HG03378 (cell line): ENCODE data around the gene ETV6.
"Not testable (repeated sequence)": the region's sequence is repeated elsewhere in the genome, so short reads cannot be mapped to it uniquely, and the experiment has no call there.

Source experiments
- ATAC-seq: cut with Tn5 transposase; IDR thresholded peaks from one replicate; pipeline ENCODE4 v1.9.1; 2021; ENCODE audit warnings: mild to moderate bottlenecking, moderate library complexity; ENCODE audit not compliant: unreplicated experiment

ETV6 gene

DNA sequence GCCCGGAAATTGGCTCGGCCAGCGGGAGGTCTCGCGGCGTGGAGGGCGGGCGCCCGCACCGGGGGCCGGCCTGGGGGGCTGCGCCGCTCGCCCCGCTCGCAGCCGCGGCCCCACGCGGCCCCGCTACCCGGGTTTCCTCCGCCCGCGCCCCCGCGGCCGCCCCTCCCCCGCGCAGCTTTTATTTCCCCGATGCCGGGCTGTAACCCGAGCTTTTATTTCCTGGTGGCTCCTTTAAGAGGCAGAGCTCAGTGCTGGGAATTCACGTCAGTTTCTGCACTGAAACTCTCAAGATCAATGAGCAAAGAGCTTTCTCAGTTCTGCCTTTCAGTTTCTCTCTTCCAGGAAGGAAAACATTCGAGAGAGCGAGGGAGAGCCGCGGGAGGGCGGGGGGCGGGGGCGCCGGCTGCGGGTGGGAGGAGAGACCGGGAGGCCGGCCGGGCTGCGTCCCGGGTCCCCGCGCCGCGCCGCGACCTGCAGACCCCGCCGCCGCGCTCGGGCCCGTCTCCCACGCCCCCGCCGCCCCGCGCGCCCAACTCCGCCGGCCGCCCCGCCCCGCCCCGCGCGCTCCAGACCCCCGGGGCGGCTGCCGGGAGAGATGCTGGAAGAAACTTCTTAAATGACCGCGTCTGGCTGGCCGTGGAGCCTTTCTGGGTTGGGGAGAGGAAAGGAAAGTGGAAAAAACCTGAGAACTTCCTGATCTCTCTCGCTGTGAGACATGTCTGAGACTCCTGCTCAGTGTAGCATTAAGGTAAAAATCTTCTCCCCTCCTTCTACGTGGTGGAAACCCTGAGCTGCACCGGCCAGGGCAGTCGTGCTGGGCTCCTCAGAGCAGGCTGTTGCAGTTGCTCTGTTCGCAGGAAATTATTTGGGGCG lies at the start of gene ETV6:
ETV6 (plus strand) TSS at position 262 of the 873 bp plus-strand sequence; CDS start at position 716, 454 bp downstream.
- peak; percentile 35 for ATAC-seq

DNA sequence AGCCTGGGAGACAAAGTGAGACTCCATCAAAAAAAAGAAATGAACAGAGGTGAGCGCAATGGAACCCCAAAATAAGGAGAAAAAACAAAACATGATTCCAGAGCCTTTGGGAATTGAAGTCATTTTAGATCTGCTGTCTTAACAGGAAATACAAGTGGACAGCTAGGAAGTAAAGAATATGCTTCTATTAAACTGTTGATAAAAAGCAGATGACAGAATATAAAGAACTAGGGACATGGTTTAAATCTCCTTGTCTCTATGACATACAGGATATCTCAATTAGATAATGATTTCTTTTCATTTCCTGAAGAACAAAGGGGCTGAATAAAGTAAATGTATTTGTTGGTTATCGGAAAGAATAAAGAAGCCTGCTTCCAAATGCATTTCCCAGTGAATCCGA lies 49.3 kb upstream of the ETV6 start:
- ATAC-seq = no peak

GRCh38 chr12:11601647-11602046 lies 47.8 kb upstream of the ETV6 start:
- no peak for ATAC-seq

DNA sequence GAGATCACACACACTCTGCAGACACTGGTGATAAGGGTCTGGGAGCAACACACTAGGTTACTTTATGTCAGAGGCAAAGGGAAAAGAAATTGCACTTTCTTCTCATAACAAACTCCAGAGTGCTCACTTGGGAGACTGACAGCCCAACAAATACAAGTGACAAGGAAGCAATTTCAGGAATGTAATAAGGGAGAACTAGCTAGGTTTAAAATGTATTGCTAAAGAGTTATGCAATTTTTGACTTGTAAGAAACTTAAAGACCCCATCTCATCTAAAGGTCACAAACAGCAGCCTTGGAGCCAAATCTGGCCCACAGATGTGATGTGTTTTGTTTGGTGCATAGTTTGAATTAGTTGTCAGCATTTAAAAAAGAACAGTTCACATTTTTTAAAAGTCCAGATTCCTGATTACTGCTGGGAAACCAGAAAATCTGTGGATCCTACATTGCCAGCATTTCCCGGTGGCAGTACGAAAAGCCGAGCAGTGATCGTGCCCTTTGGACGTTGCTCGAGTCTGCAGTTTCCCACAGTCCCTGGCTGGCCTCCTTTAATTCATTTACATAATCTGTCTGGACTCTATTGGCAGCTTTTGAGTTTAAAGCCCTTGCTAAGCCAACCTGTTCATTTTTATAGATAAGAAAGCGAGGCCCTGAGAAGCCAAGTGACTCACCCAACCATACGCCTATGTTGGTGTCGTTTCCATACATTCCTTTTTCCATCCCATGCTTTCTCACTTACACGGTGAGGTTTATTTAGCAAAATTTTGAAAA lies 42.0 kb upstream of the ETV6 start:
- no peak for ATAC-seq

DNA sequence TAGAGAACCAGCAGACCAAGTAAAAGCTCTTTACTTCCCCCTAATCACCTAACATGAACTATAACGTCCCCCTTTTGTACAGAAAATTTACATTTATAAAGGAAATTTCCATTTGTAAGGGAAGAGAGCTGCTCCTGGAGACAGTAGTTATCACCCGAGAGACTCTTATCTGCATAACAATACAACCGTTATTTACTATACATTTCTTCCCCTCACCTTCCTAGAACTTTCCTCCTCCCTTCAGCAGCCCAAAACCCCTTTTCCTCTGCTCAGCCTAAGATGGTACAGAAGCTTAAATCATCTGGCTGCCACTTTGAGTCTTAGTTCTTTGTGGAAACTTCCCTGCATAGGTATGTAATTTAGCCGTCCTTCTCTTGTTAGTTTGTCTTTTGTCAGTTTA lies 40.4 kb upstream of the ETV6 start:
- no peak for ATAC-seq

DNA sequence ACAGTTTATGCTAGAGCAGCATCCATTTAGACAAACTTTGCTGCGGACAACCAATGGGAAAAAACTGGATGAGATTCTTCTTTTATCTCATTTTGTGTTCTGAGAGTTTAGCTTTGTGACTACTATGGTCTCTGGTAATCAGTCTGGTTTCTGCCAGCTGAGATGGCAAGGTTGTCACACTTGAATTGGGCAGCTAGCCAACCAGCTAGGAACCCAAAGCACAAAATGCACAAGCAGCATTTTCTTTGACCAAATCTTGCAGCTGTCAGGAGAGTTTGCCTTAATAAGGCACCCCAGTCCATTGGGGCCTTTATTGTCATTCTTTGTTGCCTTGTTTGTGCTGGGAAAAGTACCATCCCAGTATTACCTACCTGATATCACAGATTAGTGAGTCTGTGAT lies 34.0 kb upstream of the ETV6 start:
- ATAC-seq = no peak

DNA sequence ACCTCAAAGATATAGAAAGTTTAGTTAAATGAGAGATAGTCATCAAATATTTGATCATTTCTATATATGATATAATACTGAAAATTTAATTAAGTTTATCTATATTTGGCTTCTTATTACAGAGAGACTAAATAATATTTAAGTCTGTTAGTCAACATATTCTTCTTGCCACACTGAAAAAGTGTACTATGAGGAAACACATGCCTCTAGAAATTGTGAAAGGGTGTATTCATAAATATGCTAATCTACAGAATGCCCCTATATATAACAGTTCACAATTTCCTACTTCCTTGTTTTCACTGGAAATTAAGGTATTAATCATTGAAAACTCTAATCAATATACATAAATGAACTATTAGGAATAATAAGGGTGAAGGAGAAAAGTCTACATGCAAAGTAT lies 31.4 kb upstream of the ETV6 start:
- no peak for ATAC-seq

DNA sequence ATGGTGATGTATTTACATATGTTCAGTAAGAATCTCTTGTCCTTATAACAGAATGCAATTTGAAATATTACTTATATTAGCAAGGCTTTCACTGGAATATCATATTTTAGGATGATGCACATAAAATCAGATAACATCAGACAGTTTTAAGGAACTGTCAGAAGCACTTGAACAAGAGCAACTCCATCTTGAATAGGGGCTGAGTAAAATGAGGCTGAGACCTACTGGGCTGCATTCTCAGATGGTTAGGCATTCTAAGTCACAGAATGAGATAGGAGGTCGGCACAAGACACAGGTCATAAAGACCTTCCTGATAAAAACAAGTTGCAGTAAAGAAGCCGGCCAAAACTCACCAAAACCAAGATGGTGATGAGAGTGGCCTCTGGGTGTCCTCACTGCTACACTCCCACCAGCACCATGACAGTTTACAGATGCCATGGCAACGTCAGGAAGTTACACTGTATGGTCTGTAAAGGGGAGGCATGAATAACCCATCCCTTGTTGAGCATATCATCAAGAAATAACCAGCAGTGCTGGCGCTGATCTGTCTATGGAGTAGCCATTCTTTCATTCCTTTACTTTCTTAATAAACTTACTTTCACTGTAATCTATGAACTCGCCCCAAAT lies 27.6 kb upstream of the ETV6 start:
- ATAC-seq = no peak

DNA sequence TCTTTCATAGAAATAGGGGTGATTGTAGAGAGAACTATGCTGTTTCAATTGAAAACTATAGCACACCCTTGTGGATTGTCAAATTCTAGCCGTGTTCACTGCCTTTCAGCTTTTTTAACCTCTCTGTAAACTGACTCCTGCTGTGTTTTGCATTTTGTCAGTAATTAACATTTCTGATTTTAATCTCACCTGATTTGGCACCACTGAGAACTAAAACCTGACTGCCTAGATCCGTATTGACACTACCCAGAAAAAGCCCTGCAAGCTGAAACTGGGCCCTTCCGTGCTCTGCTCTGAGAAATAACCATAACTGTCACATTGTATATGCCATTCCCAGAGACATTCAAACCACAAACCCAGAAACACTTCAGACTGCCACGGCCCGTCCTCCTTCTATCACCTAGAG lies 26.6 kb upstream of the ETV6 start:
- ATAC-seq = no peak

DNA sequence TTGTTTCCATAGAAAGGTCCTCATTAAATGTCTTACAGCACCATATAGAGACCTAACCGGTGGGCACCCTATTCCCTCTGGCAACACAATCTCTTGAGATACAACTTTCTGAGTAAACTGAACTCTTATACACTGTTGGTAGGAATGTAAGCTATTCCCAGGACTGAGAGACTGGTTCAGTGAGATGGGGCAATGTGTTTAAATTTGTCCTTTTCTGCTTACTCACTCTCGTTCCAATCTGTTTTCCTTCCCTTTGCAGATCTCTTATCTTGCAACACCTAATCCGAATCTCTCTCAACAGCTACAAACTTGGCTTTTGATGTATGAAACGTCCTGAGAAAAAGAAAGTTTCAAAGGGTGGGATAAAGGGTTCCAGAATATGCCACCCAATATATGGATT lies 26.1 kb upstream of the ETV6 start:
- no peak for ATAC-seq

DNA sequence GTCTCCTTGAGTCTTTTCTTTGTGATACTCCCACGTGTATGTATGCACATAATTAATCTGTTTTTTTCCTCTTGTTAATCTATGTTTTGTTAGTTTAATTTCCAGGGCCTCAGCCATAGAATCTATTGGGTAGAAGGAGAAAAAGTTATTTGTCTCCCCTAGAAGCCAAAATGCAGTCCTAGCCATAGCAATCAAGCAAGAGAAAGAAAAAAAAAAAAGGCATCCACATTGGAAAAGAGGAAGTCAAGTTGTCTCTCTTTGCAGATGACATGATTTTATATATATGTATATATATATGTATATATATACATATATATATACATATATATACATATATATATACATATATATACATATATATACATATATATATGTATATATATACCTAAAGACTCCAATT lies 25.4 kb upstream of the ETV6 start:
- ATAC-seq = no peak

- ATAC-seq = not testable (repeated sequence)
Observed at GRCh38 chr12:11627709-11628108, 21.8 kb upstream of the ETV6 start.

- no peak for ATAC-seq
Observed at GRCh38 chr12:11628353-11628752, 21.1 kb upstream of the ETV6 start.

DNA sequence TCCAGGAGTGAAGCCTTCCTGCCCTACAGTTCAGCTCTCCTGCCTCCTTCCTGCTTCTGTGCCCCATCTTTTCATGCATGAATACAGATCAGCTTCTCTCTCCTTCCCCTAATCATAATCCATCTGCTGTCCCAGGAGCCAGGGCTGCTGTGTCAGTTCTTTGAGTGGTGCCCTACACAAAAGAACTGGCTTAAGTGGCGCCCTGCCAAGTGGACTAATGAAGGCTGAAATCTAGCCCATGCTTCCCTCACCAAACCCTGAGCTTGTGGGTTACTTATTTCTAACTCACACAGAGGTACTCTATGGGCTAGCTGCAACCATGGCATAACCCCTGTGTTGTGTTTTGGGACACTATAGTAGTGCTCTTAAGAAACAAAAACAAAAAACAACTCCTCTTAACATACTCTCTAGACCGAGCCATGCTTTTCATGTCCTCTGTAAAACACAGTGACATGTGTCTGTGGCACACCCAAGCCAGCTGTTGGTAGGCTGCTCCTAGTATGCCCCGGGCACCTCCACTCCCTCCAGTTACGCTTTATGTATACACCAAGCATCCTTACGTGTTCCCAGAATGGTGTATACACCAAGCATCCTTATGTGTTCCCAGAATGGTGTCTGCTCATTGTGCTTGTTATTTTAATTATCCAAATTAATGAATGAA lies 19.3 kb upstream of the ETV6 start:
- no peak for ATAC-seq

GRCh38 chr12:11631288-11631687 lies 18.2 kb upstream of the ETV6 start:
- no peak for ATAC-seq

GRCh38 chr12:11631881-11632280 lies 17.6 kb upstream of the ETV6 start:
- ATAC-seq = not testable (repeated sequence)

- ATAC-seq = no peak
Observed at GRCh38 chr12:11633968-11634367, 15.5 kb upstream of the ETV6 start.

DNA sequence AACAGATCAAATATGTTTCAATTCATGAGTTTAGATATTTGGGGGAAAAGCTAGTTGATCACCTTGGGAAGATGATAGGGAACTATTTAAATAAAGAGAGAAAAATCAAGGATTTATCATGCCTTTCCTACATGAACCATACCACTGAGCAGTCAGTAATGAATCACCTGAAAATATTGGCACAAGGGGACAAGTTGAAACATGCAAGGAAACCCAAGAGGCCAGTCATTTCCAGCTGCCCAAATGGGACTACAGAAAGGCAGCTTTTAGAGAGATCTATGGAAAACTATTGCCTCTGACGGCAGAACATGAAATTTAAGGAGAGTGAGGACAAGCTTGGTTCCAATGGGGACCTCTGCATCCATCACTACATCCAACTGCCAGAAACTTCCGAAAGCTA lies 14.1 kb upstream of the ETV6 start:
- no peak for ATAC-seq

DNA sequence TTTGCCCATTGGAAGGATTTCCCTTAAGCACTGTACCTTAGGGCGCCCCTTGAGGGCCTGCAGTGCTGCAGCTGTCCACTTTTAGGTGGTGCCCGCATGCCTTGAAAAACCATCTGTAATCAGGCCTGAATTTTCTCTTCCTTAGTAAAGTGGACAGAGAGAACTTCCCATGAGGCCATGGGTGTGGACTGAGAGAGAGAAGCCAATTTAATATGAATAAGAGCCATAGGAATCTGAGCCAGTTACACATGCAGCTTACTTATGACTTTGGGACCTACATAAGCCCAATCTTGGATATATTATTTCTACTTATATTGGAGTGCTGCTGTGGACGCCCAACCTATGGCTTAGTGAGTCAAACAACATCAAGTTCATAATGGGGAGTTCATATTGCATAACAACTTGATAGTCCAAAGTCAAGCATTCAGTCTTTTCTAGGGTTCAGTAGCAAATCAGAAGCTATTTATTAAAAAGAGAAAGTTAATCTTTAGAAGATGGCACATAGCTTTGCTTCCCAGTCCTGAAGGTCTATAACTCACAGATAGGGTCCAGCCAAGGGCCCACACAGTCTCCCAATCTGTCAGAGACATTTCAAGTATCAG lies 11.1 kb upstream of the ETV6 start:
- no peak for ATAC-seq

GRCh38 chr12:11639454-11639853 lies 10.0 kb upstream of the ETV6 start:
- no peak for ATAC-seq

DNA sequence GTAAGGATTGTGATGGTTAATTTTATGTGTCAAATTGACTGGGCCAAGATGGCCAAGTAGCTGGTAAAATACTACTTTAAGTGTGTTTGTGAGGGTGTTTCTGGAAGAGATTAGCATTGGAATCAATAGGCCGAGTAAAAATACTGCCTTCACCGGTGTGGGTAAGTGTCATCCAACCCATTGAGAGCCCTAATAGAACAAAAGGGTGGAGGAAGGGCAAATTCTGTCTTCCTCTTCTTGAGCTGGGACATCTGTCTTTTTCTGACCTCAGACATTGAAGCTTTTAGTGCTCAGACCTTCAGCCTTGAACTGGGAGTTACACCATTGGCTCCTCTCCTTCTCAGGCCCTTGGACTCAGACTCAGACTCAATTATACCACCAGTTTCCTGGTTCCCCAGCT lies 8.0 kb upstream of the ETV6 start:
- no peak for ATAC-seq
